ENCODE measurements around the gene DLK2. TPM values are rescaled to one million over a fixed set of nuclear protein-coding genes. Genes with fewer than 3 reads are reported as not detected.

Gene DLK2, protein sequence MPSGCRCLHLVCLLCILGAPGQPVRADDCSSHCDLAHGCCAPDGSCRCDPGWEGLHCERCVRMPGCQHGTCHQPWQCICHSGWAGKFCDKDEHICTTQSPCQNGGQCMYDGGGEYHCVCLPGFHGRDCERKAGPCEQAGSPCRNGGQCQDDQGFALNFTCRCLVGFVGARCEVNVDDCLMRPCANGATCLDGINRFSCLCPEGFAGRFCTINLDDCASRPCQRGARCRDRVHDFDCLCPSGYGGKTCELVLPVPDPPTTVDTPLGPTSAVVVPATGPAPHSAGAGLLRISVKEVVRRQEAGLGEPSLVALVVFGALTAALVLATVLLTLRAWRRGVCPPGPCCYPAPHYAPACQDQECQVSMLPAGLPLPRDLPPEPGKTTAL
- total RNA-seq (2014; rRNA removed; shearing (Covaris generic)) (not detected in 2 replicates), total RNA-seq (2022) (not detected in 2 replicates), Bru-seq, nascent RNA (not detected), BruChase-seq, experiment 1, labeled RNA remaining after a 6-hour chase (not detected), BruChase-seq, experiment 2, labeled RNA remaining after a 2-hour chase (not detected)
- long read RNA-seq, result 0 reads

DNA sequence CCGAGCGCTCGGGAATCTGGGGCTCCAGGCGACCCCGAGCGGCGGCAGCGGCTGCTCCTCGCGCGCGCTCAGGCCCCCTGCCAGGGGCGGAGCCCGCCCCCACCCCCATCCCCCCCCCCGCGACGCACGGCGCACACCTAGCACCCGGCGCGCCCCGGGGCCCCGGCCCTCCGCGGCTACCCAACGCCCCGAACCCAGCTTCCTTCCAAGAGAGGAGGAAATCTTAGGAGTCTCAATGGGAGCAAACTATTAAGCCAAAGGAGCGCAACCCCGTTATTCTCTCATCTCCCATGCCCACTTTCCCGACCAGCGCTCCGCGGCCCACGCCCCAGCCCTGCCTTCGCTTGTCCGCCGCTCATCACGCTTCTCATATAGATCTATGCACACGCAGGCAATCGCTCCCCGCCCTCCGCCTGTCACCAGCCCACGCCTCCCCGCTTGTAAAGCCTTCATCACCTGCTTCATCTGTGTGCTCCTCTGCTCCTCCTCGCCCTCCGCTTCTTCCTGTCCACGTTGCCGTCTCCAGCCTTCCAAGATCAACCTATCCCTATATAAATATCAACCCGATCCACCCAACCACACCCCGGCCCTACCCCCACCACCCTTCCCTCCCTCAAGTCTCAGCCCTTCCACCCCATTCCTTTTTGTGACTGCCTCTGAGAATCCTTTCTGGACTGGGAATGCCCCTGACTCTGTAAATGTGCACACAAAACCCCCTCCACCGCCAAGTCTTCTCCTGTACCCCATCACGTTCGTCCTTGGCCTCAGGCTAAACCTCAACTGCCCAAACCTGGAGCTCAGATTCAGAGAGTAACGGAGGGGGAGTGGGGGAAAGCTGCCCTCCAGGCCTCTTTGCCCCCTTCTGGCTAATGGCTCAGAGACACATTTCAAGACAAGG is at the start of gene DLK2:
Gene DLK2, minus strand, starts transcription at position 18 of the 898 bp plus-strand sequence. CDS start 723 bp downstream, outside the sequence.
- DNase-seq (ENCODE audit: low spot score), result no peak
- intact Hi-C loops (cut with micrococcal nuclease; ENCODE audit: unreplicated experiment), result no loop called here
- Histone ChIP-seq H3K4me3 (ENCODE audit: low read depth, low read length, poor library complexity, severe bottlenecking) (no peak within 1 kb of the TSS), H3K27ac (ENCODE audit: low read depth, low read length, poor library complexity, severe bottlenecking) (no peak within 1 kb of the TSS), H3K4me2 (ENCODE audit: low read length) (peak within 1 kb of the TSS; percentile 31; the same call in 1 of the 2 replicates), H3K4me1 (ENCODE audit: insufficient read depth, low read length, poor library complexity, severe bottlenecking) (no peaks in the 10 kb centered on the region), H3K9me3 (ENCODE audit: low read length) (no peaks in the 10 kb centered on the region), H3K9me2 (ENCODE audit: insufficient read depth, low read length) (no peaks in the 10 kb centered on the region), H3K36me3 (ENCODE audit: insufficient read depth, low read length) (peaks cover 12% of the 10 kb centered on the region; the same call in 1 of the 2 replicates), H4K20me1 (ENCODE audit: insufficient read depth, low read length) (no peaks in the 10 kb centered on the region), H2AFZ (ENCODE audit: low read length) (no peak within 1 kb of the TSS), H3K79me2 (ENCODE audit: insufficient read depth, low read depth, low read length) (no peaks in the 10 kb centered on the region)
- TF ChIP-seq, protein P1, sequence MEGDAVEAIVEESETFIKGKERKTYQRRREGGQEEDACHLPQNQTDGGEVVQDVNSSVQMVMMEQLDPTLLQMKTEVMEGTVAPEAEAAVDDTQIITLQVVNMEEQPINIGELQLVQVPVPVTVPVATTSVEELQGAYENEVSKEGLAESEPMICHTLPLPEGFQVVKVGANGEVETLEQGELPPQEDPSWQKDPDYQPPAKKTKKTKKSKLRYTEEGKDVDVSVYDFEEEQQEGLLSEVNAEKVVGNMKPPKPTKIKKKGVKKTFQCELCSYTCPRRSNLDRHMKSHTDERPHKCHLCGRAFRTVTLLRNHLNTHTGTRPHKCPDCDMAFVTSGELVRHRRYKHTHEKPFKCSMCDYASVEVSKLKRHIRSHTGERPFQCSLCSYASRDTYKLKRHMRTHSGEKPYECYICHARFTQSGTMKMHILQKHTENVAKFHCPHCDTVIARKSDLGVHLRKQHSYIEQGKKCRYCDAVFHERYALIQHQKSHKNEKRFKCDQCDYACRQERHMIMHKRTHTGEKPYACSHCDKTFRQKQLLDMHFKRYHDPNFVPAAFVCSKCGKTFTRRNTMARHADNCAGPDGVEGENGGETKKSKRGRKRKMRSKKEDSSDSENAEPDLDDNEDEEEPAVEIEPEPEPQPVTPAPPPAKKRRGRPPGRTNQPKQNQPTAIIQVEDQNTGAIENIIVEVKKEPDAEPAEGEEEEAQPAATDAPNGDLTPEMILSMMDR (conservative IDR thresholded peaks at IDR 0.05; ENCODE audit: low read length), result no peak
- no peak for TF ChIP-seq EZH2phosphoT487 (IDR thresholded peaks at IDR 0.05; ENCODE audit: borderline replicate concordance, low read depth, low read length)
- CTCF ChIA-PET (ENCODE audit: unreplicated experiment), result no interaction called here
- POLR2A ChIA-PET, result interaction anchor here (1.3 kb wide), 1 partner anchor 22 kb away, joined by 3 read pairs; the partner anchor contains the start of gene TJAP1
- BruUV-seq (replicated peaks), result no TSS peak

DNA sequence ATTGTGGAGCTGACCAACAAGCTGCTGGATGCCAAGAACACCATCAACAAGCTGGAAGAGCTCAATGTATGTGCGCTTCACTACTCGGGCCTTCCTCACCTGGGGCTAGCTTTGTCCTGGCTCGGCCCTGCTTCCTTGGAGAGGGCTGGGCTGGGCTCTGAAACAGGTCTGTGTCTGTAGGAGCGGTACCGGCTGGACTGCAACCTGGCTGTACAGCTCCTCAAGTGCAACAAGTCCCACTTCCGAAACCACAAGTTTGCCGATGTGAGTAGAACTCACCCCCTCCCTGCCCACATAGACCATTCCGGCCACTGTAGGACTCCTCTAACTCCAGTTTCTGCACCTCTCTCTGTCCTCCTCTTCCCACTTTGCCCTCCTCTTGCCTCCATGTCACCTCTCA is 48.1 kb upstream of the DLK2 start:
- Histone ChIP-seq H3K36me3 (ENCODE audit: insufficient read depth, low read length) (peaks cover 56% of the 10 kb centered on the region), H3K4me1 (ENCODE audit: insufficient read depth, low read length, poor library complexity, severe bottlenecking) (no peaks in the 10 kb centered on the region), H3K27ac (ENCODE audit: low read depth, low read length, poor library complexity, severe bottlenecking) (no peak overlapping the region), H3K79me2 (ENCODE audit: insufficient read depth, low read depth, low read length) (no peaks in the 10 kb centered on the region), H2AFZ (ENCODE audit: low read length) (no peak overlapping the region), H3K9me2 (ENCODE audit: insufficient read depth, low read length) (no peaks in the 10 kb centered on the region), H3K4me2 (ENCODE audit: low read length) (no peak overlapping the region), H4K20me1 (ENCODE audit: insufficient read depth, low read length) (no peaks in the 10 kb centered on the region), H3K9me3 (ENCODE audit: low read length) (no peaks in the 10 kb centered on the region), H3K4me3 (ENCODE audit: low read depth, low read length, poor library complexity, severe bottlenecking) (no peak overlapping the region)
- ChIA-PET POLR2A (interaction anchor here (0.9 to 1.0 kb wide), 2 partner anchors 13 to 51 kb away, joined by 3 read pairs; no protein-coding TSS in a partner anchor), CTCF (ENCODE audit: unreplicated experiment) (no interaction called here)
- TF ChIP-seq, protein P1 (conservative IDR thresholded peaks at IDR 0.05; ENCODE audit: low read length), result no peak
- no peak for TF ChIP-seq EZH2phosphoT487 (IDR thresholded peaks at IDR 0.05; ENCODE audit: borderline replicate concordance, low read depth, low read length)
- no peak for DNase-seq (ENCODE audit: low spot score)
- intact Hi-C loops (cut with micrococcal nuclease; ENCODE audit: unreplicated experiment), result loop anchor here (10.0 kb wide), 1 partner anchor 429 kb away; the partner anchor contains the start of gene PTK7
- no TSS peak for BruUV-seq (replicated peaks)

Data from OCI-LY7 (cell line).